Upper lobe of left lung (tissue), 6 donors: ENCODE data around the gene ZNF630. TPM values are rescaled to one million over a fixed set of nuclear protein-coding genes. Genes with fewer than 3 reads are reported as not detected.

ENCODE experiments used
- ATAC-seq, 2 donors: fragments of 200-7000 bp; cut with Tn5 transposase; one replicate each; pipeline ENCODE4 v1.9.1; 2022; ENCODE audit warnings: mild to moderate bottlenecking in 2 of 2, moderate library complexity in 2 of 2; ENCODE audit not compliant: low FRiP score in 2 of 2
- DNase-seq, 2 donors: peaks; one replicate each; pipeline ENCODE4 v3.0.0-alpha.2; 2019 to 2020
- H3K27ac ChIP-seq, 4 donors: fragments of 200-600 bp; sonication (generic); one replicate each; pipeline ENCODE4 v1.5.1; 2016 to 2019
- H3K27me3 ChIP-seq, 4 donors: fragments of 200-600 bp; sonication (generic); one replicate each; pipeline ENCODE4 v1.5.1; 2017 to 2019
- H3K36me3 ChIP-seq, 4 donors: fragments of 200-600 bp; sonication (generic); one replicate each; pipeline ENCODE4 v1.5.1; 2016 to 2019
- H3K4me1 ChIP-seq, 4 donors: fragments of 200-600 bp; sonication (generic); one replicate each; pipeline ENCODE4 v1.5.1; 2018 to 2019
- H3K4me3 ChIP-seq, 4 donors: fragments of 200-600 bp; sonication (generic); one replicate each; pipeline ENCODE4 v1.5.1; 2017 to 2019; ENCODE audit warnings: mild to moderate bottlenecking in 2 of 4, moderate library complexity in 1 of 4
- H3K9me3 ChIP-seq, 4 donors: fragments of 200-600 bp; sonication (generic); one replicate each; pipeline ENCODE4 v1.5.1; 2018 to 2019
- CTCF ChIP-seq, 6 experiments: fragments of 450-650 bp in 4 of 6; fragments of 200-600 bp in 2 of 6; sonication (generic) in 2 of 6; IDR thresholded peaks; one replicate each; pipeline ENCODE4 v1.5.1; 2016 to 2019; ENCODE audit warnings: antibody characterized with exemption in 6 of 6
- EP300 ChIP-seq, 4 donors: sonication (generic); formaldehyde crosslinking; IDR thresholded peaks; one replicate each; pipeline ENCODE4 v1.5.1; 2017; ENCODE audit warnings: antibody characterized with exemption in 4 of 4, control low read depth in 2 of 4
- POLR2A ChIP-seq, 4 donors: fragments of 450-650 bp; IDR thresholded peaks; one replicate each; pipeline ENCODE4 v1.5.1; 2016 to 2017; ENCODE audit warnings: antibody characterized with exemption in 4 of 4, mild to moderate bottlenecking in 2 of 4
- POLR2AphosphoS5 ChIP-seq, 2 donors: sonication (generic); formaldehyde crosslinking; IDR thresholded peaks; one replicate each; pipeline ENCODE4 v1.5.1; 2017; ENCODE audit warnings: antibody characterized with exemption in 2 of 2
- WGBS, 2 donors: methylation state at CpG; one replicate each; pipeline ENCODE4 v1.1.5; 2017 to 2018; 5-methylcytosine and 5-hydroxymethylcytosine counted together
- total RNA-seq, 6 donors: library from RNA; depleted of rRNA in 4 of 6; stranded (reverse); fragments of >200 nt in 4 of 6; gene quantifications; one replicate each; pipeline versions ENCODE4 v1.1.0 to v1.2.1, GENCODE V29; 2016 to 2021
- donor health status: DM: no; HTN: no; CAD: no; lungs with moderate emphysema.
- donor health status: DM: no; HTN: yes; CAD: no; lungs with severe emphysema.

ZNF630 gene
- total RNA-seq, 6 donors from 2014 or later = 1.1 to 25.1 (median 3.7) TPM

DNA sequence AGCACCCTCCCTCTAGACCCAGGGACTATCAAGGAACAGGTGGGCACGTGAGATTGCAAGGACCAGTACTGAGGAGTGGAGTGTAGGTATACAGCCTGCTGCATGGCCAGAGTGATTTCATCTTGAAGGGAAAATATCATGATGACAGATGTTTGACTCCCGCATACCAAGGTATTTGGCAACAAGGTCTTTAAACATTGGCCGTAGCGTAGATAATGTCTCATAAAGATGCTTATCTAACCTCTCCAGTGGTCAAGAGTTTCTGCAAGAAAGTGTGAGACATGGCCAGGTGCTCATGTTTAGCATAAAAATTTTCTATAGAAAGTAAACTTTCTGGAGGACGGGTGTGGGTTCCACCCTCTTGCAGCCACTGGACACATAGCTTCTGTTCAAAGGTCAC, 18.7 kb upstream of the ZNF630 start:
- H3K4me1 ChIP-seq = no peaks in the 10 kb centered on the region
- H3K27me3 ChIP-seq = no peaks in the 10 kb centered on the region
- no peaks in the 10 kb centered on the region for H3K36me3 ChIP-seq
- H3K27ac ChIP-seq = no peak overlapping the region
- no peak for ATAC-seq
- no peak for DNase-seq
- no peaks in the 10 kb centered on the region for H3K9me3 ChIP-seq
- no peak for TF ChIP-seq CTCF (IDR thresholded peaks at IDR 0.05)
- TF ChIP-seq EP300 (IDR thresholded peaks at IDR 0.05) = no peak
- TF ChIP-seq POLR2AphosphoS5 (IDR thresholded peaks at IDR 0.05) = no peak
- no peak for TF ChIP-seq POLR2A (IDR thresholded peaks at IDR 0.05)
- 50 to 61% methylated on average over 4 to 5 of the region's 5 CpGs for WGBS, 2 donors
- H3K4me3 ChIP-seq = no peak overlapping the region

DNA sequence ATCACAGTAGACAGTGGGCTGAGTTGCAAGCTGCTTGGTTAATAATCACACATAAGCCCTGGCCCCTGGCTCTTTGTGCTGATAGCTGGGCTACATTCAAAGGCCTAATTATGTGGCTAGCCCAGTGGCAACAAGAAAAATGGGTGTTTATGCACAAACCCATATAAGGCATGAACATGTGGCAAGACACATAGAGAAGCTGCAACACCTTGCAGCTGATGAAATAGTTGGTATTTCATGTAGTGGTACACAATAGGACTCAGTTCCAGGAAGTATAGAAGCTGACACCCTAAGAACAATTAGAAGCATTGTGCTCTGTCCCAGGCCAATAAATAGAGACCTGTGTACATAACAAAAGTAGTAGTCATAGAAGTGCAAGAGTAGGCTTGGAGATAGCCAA, 14.6 kb upstream of the ZNF630 start:
- Histone ChIP-seq H3K27ac (no peak overlapping the region), H3K9me3 (no peaks in the 10 kb centered on the region), H3K36me3 (no peaks in the 10 kb centered on the region), H3K4me3 (no peak overlapping the region), H3K4me1 (no peaks in the 10 kb centered on the region), H3K27me3 (no peaks in the 10 kb centered on the region)
- TF ChIP-seq CTCF (IDR thresholded peaks at IDR 0.05) (no peak), EP300 (IDR thresholded peaks at IDR 0.05) (no peak)
- ATAC-seq = no peak
- DNase-seq = no peak

- H3K27ac ChIP-seq = no peak overlapping the region
- no peaks in the 10 kb centered on the region for H3K9me3 ChIP-seq
- no peak for ATAC-seq
- TF ChIP-seq POLR2A (IDR thresholded peaks at IDR 0.05) (no peak), EP300 (IDR thresholded peaks at IDR 0.05) (no peak), POLR2AphosphoS5 (IDR thresholded peaks at IDR 0.05) (no peak), CTCF (IDR thresholded peaks at IDR 0.05) (no peak)
- H3K36me3 ChIP-seq = no peaks in the 10 kb centered on the region
- no peak overlapping the region for H3K4me3 ChIP-seq
- no peaks in the 10 kb centered on the region for H3K4me1 ChIP-seq
- no peak for DNase-seq
- no peaks in the 10 kb centered on the region for H3K27me3 ChIP-seq
- WGBS, 2 donors = 78 to 79% methylated on average over 4 to 5 of the region's 5 CpGs
Observed at GRCh38 chrX:48083706-48084105, 12.3 kb upstream of the ZNF630 start.

DNA sequence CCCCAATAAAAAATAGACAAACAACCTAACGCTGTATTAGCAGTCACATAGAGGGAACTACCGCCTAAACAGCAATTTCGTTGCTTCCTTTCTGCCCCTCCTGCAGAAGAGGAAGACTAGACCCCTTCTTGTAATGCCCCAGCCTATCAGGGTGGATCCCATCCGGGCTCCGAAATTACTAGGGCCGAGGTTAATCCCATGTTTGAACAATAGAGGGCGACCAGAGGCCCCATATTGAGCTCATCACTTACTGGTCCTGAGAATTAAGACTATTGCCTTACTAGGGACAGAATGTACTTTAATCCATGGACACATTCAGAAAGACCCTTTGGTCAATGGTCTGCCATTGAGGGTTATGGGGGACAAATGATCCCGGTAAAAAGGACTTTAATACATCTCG, 11.8 kb upstream of the ZNF630 start:
- H3K9me3 ChIP-seq = no peaks in the 10 kb centered on the region
- peak in 1 of 2 donors; percentile 37 for DNase-seq
- peak; percentile 69 to 75 for ATAC-seq
- WGBS, 2 donors = 18 to 25% methylated on average over 7 to 9 of the region's 9 CpGs
- H3K4me1 ChIP-seq = no peaks in the 10 kb centered on the region
- H3K4me3 ChIP-seq = no peak overlapping the region
- H3K36me3 ChIP-seq = no peaks in the 10 kb centered on the region
- TF ChIP-seq CTCF (IDR thresholded peaks at IDR 0.05) (peak; percentile 36 to 56 (median 52)), EP300 (IDR thresholded peaks at IDR 0.05) (no peak)
- H3K27me3 ChIP-seq = no peaks in the 10 kb centered on the region
- H3K27ac ChIP-seq = no peak overlapping the region

DNA sequence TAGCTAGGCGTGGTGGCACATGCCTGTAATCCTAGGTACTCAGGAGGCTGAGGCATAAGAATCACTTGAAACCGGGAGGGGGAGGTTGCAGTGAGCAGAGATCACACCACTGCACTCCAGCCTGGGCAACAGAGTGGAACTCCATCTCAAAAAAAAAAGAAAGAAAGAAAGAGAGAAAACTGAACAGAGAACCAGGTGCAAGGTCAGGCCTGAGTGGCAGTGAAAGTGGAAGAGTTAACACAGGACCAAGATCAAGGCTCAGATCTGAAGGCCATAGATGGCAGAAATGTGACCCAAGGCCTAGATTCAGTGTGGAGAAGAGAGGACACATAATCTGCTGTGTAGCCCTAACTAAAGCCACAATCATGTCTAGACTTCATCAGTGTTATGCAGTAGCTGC, 4.9 kb upstream of the ZNF630 start:
- ATAC-seq = no peak
- no peak for TF ChIP-seq POLR2AphosphoS5 (IDR thresholded peaks at IDR 0.05)
- no peak for TF ChIP-seq POLR2A (IDR thresholded peaks at IDR 0.05)
- TF ChIP-seq EP300 (IDR thresholded peaks at IDR 0.05) = no peak
- TF ChIP-seq CTCF (IDR thresholded peaks at IDR 0.05) = no peak
- 66 to 67% methylated on average over 1 to 2 of the region's 2 CpGs for whole genome bisulfite sequencing, 2 donors

More for the DNA sequence above, 4.9 kb upstream of the ZNF630 start:
- DNase-seq = no peak
- Histone ChIP-seq H3K9me3 (no peaks in the 10 kb centered on the region), H3K27me3 (no peaks in the 10 kb centered on the region), H3K4me3 (no peak overlapping the region), H3K36me3 (no peaks in the 10 kb centered on the region), H3K27ac (no peak overlapping the region), H3K4me1 (no peaks in the 10 kb centered on the region)
